T-helper 9 cell (primary cell): ENCODE measurements around the gene HTD2.

Experiments used
- DNase-seq: peaks from one replicate; pipeline ENCODE4 v3.0.0-alpha.2; 2020

HTD2 gene

DNA sequence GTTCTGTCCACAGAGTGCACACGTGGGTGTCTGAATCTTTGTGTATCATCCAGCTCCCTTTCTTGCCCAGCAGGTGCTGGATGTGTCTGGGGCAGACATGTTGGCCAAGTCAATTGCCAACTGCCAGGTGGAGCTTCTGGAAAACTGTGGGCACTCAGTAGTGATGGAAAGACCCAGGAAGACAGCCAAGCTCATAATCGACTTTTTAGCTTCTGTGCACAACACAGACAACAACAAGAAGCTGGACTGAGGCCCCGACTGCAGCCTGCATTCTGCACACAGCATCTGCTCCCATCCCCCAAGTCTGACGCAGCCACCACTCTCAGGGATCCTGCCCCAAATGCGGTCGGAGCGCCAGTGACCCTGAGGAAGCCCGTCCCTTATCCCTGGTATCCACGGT is 12.8 kb upstream of the HTD2 start:
- DNase-seq: no peak

DNA sequence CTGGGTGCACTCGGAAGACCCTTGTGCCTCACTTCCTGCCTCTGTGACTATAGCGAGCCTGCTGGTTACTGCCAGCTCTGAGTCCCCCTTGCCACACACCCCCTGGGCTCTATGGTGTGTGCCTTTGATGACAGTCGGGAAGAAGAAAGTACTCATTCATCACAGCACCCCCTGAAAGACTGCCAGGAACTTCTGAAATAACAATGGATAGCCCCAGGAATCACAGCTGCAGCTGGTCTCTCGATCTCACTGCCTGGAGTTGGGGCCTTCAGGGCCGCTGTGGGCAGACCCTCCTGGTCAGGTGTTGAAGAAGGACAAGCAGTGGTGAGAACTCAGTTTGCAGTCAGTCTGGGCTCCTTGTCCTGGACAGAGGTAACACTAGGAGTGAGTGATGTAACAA is 10.1 kb upstream of the HTD2 start:
- no peak for DNase-seq

DNA sequence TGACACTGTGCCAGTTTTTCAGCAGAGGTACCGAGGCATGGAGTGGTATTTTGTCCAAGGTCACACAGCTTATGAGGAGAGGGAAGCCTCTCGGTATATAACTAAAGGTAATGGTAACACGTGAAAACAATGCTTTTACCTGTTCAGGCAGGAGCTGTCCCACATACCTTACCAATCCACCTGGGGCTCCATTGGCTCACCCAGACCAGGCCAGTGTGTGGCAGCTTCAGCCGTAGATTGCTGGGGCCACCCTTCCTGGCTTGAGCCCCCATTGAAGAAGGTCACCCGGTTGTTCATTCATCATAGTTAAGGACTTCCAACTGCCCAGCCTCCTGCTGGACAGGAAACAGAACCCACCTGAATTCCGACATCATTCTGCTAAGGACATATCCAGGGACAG is 9.5 kb upstream of the HTD2 start:
- DNase-seq: no peak

DNA sequence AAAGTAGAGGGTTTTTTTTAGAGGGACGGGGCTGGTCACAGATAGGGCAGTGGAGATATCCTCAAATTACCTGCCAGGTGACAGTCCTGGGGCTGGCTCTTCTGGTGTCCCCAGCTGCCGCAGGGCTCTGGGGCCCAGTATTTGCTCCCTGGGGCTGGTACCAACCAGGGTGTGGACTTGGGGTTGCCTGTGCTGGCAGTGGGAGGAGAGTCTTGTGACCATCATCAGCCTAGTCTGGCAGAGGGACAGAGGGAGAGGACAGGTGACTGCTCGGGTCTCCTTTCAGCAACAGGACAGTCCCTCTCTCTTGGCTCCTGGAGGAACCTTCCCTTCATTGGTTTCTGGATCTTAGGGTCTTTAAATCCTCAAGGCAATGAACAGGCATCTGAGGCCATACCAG is 8.1 kb upstream of the HTD2 start:
- no peak for DNase-seq

DNA sequence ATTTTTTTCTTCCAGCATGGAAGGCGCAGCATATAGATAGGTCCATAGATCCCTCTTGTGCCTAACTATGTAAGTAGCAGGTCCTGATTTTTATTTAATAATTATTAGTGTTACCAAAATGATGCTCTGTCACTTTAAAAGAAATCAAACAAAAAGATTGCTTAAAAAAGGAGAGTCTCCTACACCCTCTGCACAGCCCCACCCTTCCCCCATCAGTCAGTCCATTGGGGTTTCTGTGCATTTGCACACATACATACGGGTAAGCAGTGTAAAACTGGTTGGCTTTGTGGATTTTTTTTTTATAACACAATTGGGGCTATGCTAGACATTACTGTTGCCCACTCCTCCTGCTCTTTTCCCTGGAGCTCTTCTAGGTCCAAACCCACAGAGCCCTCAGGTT is 7.2 kb upstream of the HTD2 start:
- no peak for DNase-seq

DNA sequence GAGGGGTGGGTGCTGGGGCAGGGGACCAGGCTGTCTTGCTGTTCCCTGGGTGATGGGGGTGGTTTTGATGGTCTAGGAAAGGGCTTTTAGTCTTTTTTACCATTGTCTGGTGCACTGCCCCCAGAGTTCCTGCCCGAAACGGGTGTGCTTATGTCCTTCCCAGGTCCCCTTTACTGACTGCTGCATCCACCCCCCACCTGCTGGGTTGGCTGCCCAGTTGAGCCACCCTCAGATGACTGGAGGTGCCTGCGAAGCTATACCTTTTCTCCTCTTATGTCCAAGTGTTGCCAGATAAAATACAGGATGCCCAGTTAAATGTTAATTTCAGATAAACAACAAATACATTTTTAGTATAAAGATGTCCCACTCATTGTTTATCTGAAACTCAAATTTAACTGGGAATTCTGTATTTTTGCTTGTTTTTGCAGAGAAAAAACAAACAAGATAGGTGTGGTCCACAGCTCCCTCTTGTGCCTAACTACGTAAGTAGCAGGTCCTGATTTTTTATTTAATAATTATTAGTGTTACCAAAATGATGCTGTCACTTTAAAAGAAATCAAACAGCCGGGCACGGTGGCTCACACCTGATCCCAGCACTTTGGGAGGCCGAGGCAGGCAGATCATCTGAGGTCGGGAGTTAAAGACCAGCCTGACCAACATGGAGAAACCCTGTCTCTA is 6.3 kb upstream of the HTD2 start:
- DNase-seq: no peak

DNA sequence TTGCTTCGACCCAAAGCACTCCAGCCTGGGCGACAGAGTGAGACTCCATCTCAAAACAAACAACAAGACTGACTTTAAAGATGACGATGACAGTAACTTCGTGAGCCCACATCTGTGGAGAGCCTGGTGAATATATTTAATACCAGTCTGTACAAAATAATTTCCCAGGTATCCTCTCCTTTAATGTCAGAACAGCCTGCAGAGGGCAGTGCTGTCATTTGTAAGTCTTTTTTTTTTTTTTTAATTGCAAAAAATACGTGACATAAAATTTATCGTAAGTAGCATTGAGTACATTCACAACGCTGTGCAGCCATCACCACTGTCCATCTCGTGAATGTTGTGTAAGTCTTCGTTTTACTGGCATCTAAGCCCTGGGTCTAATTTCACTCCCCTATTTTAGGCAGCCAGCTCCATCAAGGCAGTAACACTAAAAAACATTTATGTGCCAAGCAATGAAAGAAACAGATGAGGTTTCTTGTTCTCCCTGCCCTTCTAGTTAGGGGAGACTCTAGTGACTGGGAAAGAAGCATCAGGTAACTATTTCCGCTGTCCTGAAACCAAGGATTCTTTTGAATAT is 1.4 kb downstream of the HTD2 start:
- DNase-seq: peak; percentile 18

DNA sequence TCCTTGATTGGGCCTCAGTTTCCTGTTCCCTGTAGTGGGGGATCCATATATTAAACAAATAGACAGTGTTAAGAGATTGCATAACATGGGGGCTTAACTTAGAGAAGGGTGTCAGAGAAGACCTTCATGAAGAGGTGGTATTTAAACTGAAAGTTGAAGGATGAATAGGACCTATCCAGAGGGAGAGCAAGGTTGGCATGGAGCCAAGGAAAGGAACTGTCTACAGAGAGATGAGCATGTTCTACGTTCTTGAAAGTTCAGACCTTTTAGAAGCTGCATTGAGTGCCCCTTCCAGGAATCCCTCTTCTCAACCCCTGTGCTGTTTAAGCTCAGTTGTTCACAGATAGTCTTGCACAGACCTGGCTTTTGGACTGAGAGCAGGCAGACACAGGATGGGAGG is 2.4 kb downstream of the HTD2 start:
- DNase-seq: no peak

DNA sequence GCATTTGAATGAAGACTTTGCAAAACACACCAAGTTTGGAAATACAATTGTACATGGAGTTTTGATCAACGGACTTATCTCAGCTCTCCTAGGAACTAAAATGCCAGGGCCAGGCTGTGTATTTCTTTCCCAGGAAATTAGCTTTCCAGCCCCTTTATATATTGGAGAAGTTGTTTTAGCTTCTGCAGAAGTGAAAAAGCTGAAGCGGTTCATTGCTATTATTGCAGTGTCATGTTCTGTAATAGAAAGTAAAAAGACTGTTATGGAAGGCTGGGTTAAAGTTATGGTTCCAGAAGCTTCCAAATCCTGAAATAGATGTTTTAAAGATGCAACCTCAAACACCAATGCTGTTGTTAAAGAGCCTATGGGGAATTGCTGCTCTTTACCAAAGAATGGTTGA is 11.5 kb downstream of the HTD2 start:
- no peak for DNase-seq

DNA sequence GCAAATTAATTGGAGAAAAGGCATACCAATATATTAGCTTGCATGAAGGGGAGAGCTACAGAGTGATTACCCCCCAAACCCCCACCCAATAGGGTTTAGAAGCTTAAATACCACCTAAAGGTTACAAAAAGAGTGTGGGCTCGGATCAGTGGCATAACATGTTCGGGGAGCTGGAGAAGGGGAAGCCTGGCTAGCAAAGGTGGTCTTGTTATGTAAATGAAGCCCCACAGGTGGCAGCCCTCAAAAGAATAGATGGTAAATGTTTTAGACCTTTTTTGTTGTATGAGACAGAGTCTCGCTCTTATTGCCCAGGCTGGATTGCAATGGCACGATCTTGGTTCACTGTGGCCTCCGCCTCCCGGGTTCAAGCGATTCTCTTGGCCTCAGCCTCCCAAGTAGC is 15.5 kb downstream of the HTD2 start:
- DNase-seq: no peak

DNA sequence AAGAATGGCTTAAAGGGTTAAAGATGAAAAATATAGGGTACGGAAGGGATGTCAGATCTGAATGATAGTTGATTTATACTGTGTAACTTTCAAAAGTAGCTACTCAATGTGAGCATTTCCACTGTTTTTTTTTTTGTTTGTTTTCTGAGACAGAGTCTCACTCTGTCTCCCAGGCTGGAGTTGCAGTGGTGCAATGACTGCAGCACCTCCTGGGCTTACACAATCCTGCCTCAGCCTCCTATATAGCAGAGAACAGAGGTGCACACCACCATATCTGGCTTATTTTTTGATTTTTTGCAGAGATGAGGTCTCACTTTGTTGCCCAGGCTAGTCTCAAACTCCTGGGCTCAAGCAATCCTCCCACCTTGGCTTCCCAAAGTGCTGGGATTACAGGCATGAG is 16.5 kb downstream of the HTD2 start:
- DNase-seq: no peak

DNA sequence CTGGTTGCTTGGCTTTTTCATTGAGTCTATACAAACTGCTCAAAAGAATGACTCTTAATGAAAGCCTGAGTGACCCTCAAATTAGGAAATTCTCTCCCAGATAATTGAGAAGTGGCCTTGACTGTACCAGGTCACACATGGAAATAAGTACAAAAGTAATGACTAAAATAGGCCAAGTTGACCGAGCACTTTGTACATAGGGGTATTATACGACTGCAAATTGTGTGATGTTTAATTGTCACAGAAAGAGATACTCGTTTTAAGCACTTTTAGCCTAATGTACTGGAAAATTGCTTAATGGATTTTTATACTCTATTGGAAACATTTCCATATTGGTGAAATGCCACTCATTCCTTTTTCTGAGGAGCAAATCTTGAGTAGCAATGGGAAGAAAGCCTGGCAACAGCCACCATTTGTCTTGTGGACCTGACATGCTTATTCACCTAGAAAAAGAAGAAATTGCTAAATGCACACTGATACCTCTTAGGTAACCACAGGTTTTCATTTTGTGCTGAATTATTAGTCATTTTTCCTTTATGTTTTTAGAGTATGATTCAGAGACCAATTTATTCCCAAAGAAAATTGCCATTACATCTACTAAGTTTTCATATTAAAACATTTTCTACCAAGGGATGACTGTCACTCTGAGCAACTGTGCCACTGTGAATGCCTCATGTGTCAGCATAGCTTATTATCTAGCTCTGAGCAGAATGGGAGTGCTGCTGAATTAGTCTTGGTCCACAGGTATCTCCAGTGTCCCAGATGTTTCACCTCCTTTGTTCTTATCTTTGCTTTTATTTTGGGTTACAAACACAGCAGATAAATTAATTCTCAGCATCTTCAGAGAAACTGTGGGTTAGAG is 17.4 kb downstream of the HTD2 start:
- no peak for DNase-seq

DNA sequence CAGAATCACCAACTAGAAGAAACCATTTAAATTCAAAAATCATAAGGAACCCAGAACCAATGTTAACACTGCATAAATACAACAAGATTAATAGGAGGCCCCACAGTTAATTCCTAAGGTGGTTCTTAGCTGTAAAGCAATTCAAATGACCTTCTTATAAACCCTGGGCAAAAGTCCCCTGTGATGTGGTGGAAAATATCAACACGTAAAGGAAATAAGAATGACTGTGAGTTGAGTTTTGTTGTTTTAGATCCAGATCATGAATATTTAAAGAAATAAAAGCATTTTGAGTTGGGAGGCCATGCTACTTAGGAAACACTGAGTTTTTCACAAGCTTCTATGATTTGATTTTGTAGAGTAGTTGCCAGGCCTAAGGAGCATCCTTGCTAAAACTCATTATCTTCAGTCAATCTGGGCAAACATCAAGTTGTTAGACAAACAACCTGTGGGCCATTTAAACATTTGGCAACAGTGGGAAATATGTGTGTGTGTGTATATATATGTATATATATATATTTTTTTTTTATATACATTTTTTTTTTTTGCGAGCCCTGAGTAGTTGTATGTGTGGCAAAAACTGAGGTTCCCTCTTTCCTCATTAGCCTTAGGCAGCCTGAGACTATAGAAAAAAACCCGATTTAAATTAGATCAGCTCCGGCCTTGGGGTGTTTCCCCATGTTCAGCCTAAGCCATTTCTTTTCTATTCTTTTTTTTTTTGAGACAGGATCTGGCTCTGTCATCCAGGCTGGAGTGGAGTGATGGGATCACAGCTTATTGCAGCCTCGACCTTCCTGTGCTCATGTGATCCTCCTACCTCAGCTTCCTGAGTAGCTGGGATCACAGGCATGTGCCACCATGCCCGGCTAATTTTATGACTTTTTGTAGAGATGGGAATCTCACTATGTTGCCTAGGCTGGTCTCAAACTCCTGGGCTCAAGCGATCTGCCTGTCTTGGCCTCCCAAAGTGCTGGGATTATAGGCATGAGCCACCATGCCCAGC is 18.4 kb downstream of the HTD2 start:
- no peak for DNase-seq

DNA sequence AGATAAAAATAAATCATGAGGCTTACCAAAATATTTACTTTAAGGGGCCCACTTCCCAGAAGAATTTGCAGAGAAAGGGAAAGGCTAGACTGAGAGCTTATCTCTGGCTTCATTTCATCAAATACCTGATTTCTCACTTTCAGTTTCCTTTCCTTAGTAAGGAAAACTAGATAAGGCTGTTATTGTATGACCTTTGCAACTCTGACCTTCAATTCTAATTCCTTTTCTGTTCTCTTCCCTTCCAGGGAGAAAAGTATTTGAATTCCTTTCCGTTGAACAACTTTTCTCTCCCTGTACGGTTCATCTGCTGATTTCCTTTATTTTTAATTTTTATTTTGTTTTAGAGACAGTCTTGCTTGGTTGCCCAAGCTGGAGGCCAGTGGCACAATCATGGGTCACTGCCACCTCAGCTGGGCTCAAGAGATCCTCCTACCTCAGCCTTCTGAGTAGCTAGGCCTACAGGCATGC is 19.2 kb downstream of the HTD2 start:
- DNase-seq: no peak

DNA sequence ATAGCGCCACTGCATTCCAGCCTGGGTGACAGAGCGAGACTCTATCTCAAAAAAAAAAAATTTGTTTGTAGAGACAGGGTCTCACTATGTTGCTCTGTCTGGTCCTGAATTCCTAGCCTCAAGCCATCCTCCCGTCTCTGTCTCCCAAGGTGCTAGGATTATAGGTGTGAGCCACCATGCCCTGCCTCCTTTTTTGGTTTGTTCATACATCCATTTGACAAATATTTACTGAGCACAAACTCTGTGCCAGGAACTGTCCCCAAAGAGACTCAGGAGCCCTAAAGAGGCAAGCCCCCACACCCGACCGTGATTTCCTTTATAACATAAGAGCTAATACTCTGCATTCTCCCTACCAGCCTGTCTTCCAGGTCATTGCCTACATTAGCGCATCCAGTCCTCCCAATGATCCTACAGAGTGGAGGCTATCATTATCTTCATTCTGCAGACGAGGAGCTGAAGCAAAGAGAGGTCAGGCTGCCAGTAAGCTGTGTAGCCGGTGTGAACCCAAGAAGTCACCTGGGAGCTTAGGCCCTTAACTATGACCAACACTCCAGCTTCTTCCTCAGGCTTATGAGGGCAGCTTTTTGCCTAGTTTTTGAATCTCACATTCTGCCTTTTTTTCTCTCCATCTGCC is 20.1 kb downstream of the HTD2 start:
- DNase-seq: no peak

DNA sequence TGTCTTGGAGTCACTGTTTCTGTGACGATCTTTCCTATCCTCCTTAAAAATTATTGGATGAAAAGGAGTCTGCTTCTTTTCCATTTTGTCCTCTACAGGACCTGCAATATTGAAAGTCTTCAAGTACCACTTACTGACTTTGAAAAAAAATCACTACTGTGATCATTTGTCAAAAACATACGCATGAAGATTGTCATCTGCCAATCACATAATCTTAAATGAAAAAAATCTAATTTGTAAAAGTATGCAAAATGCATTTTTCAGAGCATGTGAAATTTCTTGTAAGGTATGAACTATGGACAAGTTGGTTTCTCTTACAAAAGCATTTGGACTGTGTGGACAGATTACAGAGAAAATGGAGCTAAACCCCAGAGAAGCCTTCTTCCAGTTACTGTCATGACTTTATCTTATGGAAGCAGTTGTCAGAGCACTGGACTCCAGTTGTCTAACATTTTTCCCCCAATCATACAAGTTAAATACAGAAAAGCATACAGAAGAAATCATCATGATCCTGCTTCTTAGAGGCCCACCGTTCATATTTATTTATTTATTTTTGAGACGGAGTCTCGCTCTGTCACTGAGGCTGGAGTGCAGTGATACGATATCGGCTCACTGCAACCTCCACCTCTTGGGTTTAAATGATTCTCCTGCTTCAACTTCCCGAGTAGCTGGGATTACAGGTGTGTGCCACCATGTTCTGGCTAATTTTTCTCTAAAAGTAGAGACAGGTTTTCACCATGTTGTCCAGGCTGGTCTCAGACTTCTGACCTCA is 23.0 kb downstream of the HTD2 start:
- no peak for DNase-seq

DNA sequence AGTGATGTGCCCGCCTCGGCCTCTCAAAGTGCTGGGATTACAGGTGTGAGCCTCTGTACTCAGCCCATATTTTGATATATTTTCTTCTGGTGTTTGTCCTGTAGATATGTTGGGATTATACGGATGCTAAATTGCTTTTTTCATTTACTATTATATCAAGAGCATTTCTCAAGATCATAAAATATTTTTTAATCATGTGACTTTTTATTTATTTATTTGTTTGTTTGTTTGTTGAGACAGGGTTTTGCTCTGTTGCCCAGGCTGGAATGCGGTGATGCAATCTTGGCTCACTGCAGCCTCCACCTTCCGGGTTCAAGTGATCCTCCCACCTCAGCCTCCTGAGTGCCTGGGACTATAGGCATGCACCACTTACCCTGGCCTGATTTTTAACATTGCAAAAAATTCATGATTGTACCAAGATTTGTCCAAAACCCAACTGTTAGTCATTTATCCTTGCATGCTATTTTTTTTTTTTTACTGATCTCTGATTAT is 23.6 kb downstream of the HTD2 start:
- no peak for DNase-seq

DNA sequence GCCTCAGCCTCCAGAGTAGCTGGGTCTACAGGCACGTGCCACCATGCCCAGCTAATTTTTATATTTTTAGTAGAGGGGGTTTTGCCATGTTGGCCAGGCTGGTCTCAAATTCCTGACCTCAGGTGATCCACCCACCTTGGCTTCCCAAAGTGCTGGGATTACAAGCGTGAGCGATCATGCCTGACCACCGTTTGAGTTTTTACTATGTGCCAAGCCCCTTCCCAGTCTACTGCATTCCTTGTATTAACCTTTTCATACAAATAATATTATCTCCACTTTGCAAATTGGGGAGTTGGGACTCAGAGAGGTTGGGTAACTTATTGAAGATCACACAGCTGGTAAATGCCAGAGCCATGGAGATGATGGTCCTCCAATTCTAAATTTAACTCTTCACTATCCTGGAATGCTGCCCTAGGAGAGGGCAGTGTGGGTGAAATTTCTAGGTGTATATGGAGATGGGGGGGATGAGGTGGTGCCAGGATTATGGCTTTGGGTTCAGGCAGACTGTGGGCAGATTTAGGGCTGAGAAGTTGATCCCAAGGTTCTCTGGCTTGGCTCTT is 25.4 kb downstream of the HTD2 start:
- no peak for DNase-seq

DNA sequence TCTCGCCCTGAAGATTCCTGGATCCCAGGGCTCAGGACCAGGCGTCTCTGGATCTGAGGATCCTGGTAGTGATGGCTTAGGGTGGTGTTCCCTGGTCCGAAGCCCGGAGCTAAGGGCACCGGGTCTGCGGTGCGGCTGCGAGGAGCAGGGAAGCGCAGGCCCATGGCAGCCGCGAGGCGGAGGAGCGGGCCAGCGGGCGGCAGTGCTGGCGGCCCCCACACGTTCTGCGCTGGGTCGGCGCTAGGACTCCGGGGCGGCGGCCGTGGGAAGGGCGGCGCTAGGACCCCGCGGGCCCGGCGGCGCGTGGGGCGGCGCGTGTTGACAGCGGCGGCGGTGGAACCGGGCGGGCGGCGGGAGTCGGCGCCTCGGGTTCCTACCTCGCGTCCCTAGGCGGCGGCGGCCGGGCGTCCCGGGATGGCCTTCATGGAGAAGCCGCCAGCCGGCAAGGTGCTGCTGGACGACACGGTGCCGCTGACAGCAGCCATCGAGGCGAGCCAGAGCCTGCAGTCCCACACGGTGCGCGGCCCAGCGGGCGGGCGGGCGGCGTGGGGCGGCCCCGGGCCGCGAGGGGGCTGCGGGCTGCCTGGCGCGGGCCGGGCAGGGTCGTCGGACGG is 26.4 kb downstream of the HTD2 start, which contains the start of gene PXK:
Gene PXK, plus strand, starts transcription at position 318 of the 614 bp plus-strand sequence. Its CDS starts 97 bp downstream, at position 415.
- peak; percentile 72 for DNase-seq
